ENCODE measurements around the gene COPS2. TPM values are rescaled to one million over a fixed set of nuclear protein-coding genes. Genes with fewer than 3 reads are reported as not detected.

The COPS2 gene
- total and polyA plus RNA-seq, 2 of the 13 experiments (the other 11 are each of a cell fraction or from before 2014, with no cell fraction given), result 37.8 to 66.3 TPM

GRCh38 chr15:49155110-49155833, at the start of gene COPS2 (continued):
- TF ChIP-seq ZBTB20 (CRISPR knock-in tag; IDR thresholded peaks at IDR 0.05; ENCODE audit: borderline replicate concordance, low read depth) (peak; percentile 38; the same call in 1 of the 2 replicates), FOXA3 (CRISPR knock-in tag; IDR thresholded peaks at IDR 0.05) (peak; percentile 47), HCFC1 (IDR thresholded peaks at IDR 0.05; ENCODE audit: low read depth, low read length) (peak; percentile 88), THAP8 (CRISPR knock-in tag; IDR thresholded peaks at IDR 0.05; ENCODE audit: borderline replicate concordance) (0 out of 2 replicates have a peak, but pooled peaks have one; percentile 64), ZBTB44 (CRISPR knock-in tag; IDR thresholded peaks at IDR 0.05) (no peak), ZNF160 (CRISPR knock-in tag; IDR thresholded peaks at IDR 0.05) (no peak), ZNF709 (CRISPR knock-in tag; IDR thresholded peaks at IDR 0.05) (0 out of 2 replicates have a peak, but pooled peaks have one; percentile 57), CREB3 (CRISPR knock-in tag; IDR thresholded peaks at IDR 0.05) (no peak; the same call in 1 of the 2 replicates), HDAC6 (IDR thresholded peaks at IDR 0.05; ENCODE audit: low read depth, low read length) (no peak), GTF2F1 (IDR thresholded peaks at IDR 0.05; ENCODE audit: low read length) (no peak), RXRB (CRISPR knock-in tag; IDR thresholded peaks at IDR 0.05; ENCODE audit: borderline replicate concordance) (peak; percentile 66; the same call in 1 of the 2 replicates), THAP9 (CRISPR knock-in tag; IDR thresholded peaks at IDR 0.05; ENCODE audit: borderline replicate concordance) (peak; percentile 86; the same call in 1 of the 2 replicates), CCAR2 (optimal IDR thresholded peaks at IDR 0.05; ENCODE audit: low read depth, low read length) (peak; percentile 96), SNAPC4 (CRISPR knock-in tag; IDR thresholded peaks at IDR 0.05) (0 out of 2 replicates have a peak, but pooled peaks have one; percentile 40), BHLHE40 (IDR thresholded peaks at IDR 0.05; ENCODE audit: low read length) (peak; percentile 55; the same call in 1 of the 2 replicates)

Measured in HepG2 (cell line).